Activated CD8-positive, alpha-beta T cell treated with anti-CD3 and anti-CD28 coated beads for 36 hours (primary cell): ENCODE measurements around the gene CDT1. TPM values are rescaled to one million over a fixed set of nuclear protein-coding genes. Genes with fewer than 3 reads are reported as not detected.

Source experiments
- ATAC-seq: fragments of 200-7000 bp; cut with Tn5 transposase; one replicate; pipeline ENCODE4 v1.10.0; 2021; ENCODE audit warnings: mild to moderate bottlenecking, moderate library complexity
- CTCF ChIA-PET: fragments of 350-600 bp; sonication (Branson Sonifier 250); formaldehyde crosslinking; loops from one replicate; lab custom pipeline; 2021; ENCODE audit warnings: antibody characterized with exemption; lab: Charles Lee
- POLR2A ChIA-PET: fragments of 350-600 bp; sonication (Branson Sonifier 250); formaldehyde crosslinking; loops from one replicate; lab custom pipeline; 2021; ENCODE audit warnings: antibody characterized with exemption; lab: Charles Lee
- DNase-seq: peaks from one replicate; pipeline ENCODE4 v3.0.0-alpha.2; 2020
- H3K27ac Mint-ChIP-seq: one replicate; pipeline ENCODE4 v1.8.0; 2021; ENCODE audit warnings: mild to moderate bottlenecking, mixed read lengths
- H3K27me3 Mint-ChIP-seq: one replicate; pipeline ENCODE4 v1.8.0; 2021; ENCODE audit warnings: mixed read lengths
- H3K36me3 Mint-ChIP-seq: one replicate; pipeline ENCODE4 v1.8.0; 2021; ENCODE audit warnings: low read depth, mixed read lengths
- H3K4me1 Mint-ChIP-seq: one replicate; pipeline ENCODE4 v1.8.0; 2021; ENCODE audit warnings: low read depth, mixed read lengths
- H3K4me3 Mint-ChIP-seq: one replicate; pipeline ENCODE4 v1.8.0; 2021; ENCODE audit warnings: mild to moderate bottlenecking, moderate library complexity, mixed read lengths
- H3K9me3 Mint-ChIP-seq: one replicate; pipeline ENCODE4 v1.8.0; 2021; ENCODE audit warnings: mixed read lengths
- CTCF ChIP-seq: fragments of 200-600 bp; IDR thresholded peaks from one replicate; pipeline ENCODE4 v1.8.0; 2022; ENCODE audit warnings: antibody characterized with exemption, mild to moderate bottlenecking
- intact Hi-C: fragments of 100-400 bp; cut with micrococcal nuclease; formaldehyde crosslinking; loops from one replicate; pipeline ENCODE4 v1.10.0; 2022
- total RNA-seq, 2 experiments: library from RNA; stranded (reverse); gene quantifications; one replicate each; pipeline ENCODE4 v1.2.3, GENCODE V29; 2021

CDT1 gene
- total RNA-seq, 2 experiments from 2014 or later = 180 to 182 TPM

DNA sequence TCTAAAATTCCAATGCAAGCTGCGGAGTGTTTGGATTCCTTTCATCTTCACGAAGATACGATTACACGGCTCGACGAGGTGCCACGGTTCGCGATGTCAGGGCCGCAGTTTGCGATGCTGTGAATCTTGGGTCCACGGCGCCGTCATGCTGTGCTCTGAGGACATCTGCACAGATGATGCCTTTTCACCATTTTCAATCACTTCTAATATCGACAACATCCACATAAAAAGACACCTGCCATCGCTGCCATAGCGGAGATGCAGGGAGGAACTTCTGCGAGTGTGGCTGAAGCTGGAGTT lies 14.9 kb downstream of the CDT1 start:
- ChIA-PET POLR2A (interaction anchor here (0.9 to 1.2 kb wide), 2 partner anchors 33 to 35 kb away, joined by 3 read pairs; no protein-coding TSS in a partner anchor), CTCF (no interaction called here)
- peaks cover 2% of the 10 kb centered on the region for H3K4me1 Mint-ChIP-seq
- DNase-seq (no peak), ATAC-seq (no peak)
- no peaks in the 10 kb centered on the region for H3K36me3 Mint-ChIP-seq
- H3K4me3 Mint-ChIP-seq = no peak overlapping the region
- H3K9me3 Mint-ChIP-seq = no peaks in the 10 kb centered on the region
- intact Hi-C loops = no loop called here
- H3K27ac Mint-ChIP-seq = no peak overlapping the region
- TF ChIP-seq CTCF = no peak
- no peaks in the 10 kb centered on the region for H3K27me3 Mint-ChIP-seq

DNA sequence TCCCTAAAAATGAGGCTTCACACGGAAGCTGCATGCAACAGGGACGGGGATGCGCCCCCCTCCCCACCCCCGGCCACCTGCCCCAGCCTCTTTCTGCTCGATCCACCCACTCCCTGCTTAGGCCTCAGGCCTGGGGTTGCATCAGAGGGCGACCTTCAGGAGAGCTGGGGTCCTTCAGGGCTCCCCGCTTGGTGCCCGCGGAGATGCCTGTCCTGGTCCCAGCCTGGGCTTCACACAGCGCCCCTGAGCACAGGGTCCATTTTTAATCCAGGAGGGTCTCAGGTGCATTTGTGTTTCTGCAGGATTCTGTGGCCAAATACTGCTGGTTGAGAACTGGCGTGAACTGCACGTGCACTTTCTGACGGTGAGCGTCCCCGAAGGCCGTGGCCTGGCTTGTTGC lies 15.5 kb downstream of the CDT1 start:
- H3K27ac Mint-ChIP-seq = no peak overlapping the region
- POLR2A ChIA-PET = no interaction called here
- H3K27me3 Mint-ChIP-seq = no peaks in the 10 kb centered on the region
- ATAC-seq = no peak
- H3K9me3 Mint-ChIP-seq = no peaks in the 10 kb centered on the region
- H3K36me3 Mint-ChIP-seq = no peaks in the 10 kb centered on the region
- H3K4me3 Mint-ChIP-seq = no peak overlapping the region
- no peak for DNase-seq
- H3K4me1 Mint-ChIP-seq = no peaks in the 10 kb centered on the region
- CTCF ChIA-PET = no interaction called here
- intact Hi-C loops = no loop called here
- TF ChIP-seq CTCF = no peak

GRCh38 chr16:88820385-88821025 lies 16.9 kb downstream of the CDT1 start:
- H3K27ac Mint-ChIP-seq = no peak overlapping the region
- ATAC-seq = no peak

GRCh38 chr16:88821168-88821850 lies 17.7 kb downstream of the CDT1 start:
- ChIA-PET POLR2A (interaction anchor here (1.6 kb wide), 1 partner anchor 9 kb away, joined by 6 read pairs; no protein-coding TSS in a partner anchor), CTCF (no interaction called here)
- no peak overlapping the region for H3K27ac Mint-ChIP-seq
- no peak overlapping the region for H3K4me3 Mint-ChIP-seq
- H3K4me1 Mint-ChIP-seq = no peaks in the 10 kb centered on the region
- H3K36me3 Mint-ChIP-seq = no peaks in the 10 kb centered on the region
- DNase-seq (no peak), ATAC-seq (no peak)
- H3K9me3 Mint-ChIP-seq = no peaks in the 10 kb centered on the region
- no peaks in the 10 kb centered on the region for H3K27me3 Mint-ChIP-seq
- intact Hi-C loops = loop anchor here (10.0 kb wide), 1 partner anchor 353 kb away; the partner anchor contains the start of gene CDH15
- TF ChIP-seq CTCF = no peak

More at GRCh38 chr16:88820385-88821025, 16.9 kb downstream of the CDT1 start:
- POLR2A ChIA-PET = interaction anchor here (1.6 kb wide), 1 partner anchor 8 kb away, joined by 6 read pairs; no protein-coding TSS in a partner anchor
- H3K4me1 Mint-ChIP-seq = no peaks in the 10 kb centered on the region
- H3K27me3 Mint-ChIP-seq = no peaks in the 10 kb centered on the region
- DNase-seq = no peak
- CTCF ChIA-PET = no interaction called here
- TF ChIP-seq CTCF = no peak
- intact Hi-C loops = loop anchor here (10.0 kb wide), 1 partner anchor 354 kb away; the partner anchor contains the start of gene CDH15
- no peaks in the 10 kb centered on the region for H3K36me3 Mint-ChIP-seq
- no peak overlapping the region for H3K4me3 Mint-ChIP-seq
- H3K9me3 Mint-ChIP-seq = no peaks in the 10 kb centered on the region
